Amniotic epithelial cell (primary cell): Measurements from ENCODE around the gene PTTG1IP.

Experiments
- DNase-seq: peaks from one replicate; pipeline ENCODE4 v3.0.0-alpha.2; 2010; ENCODE audit warnings: low read depth

Gene PTTG1IP

GRCh38 chr21:44896561-44897286, 23.2 kb upstream of the PTTG1IP start:
- DNase-seq, result no peak

- no peak for DNase-seq
These were observed 22.4 kb upstream of the PTTG1IP start for GRCh38 chr21:44895859-44896258.

GRCh38 chr21:44894687-44895302, 21.3 kb upstream of the PTTG1IP start:
- no peak for DNase-seq

- no peak for DNase-seq
These were observed 20.6 kb upstream of the PTTG1IP start for GRCh38 chr21:44893948-44894656.

GRCh38 chr21:44893278-44893556, 19.7 kb upstream of the PTTG1IP start:
- DNase-seq, result no peak

GRCh38 chr21:44892536-44893277, 19.2 kb upstream of the PTTG1IP start:
- peak; percentile 35 for DNase-seq

- DNase-seq, result peak; percentile 35
These were observed 18.6 kb upstream of the PTTG1IP start for GRCh38 chr21:44892095-44892494.

GRCh38 chr21:44891631-44892031, 18.1 kb upstream of the PTTG1IP start:
- no peak for DNase-seq

- DNase-seq, result no peak
These were observed 17.6 kb upstream of the PTTG1IP start for GRCh38 chr21:44890961-44891541.

- DNase-seq, result no peak
These were observed 16.9 kb upstream of the PTTG1IP start for GRCh38 chr21:44890338-44890931.

GRCh38 chr21:44889625-44890337, 16.3 kb upstream of the PTTG1IP start:
- DNase-seq, result no peak

GRCh38 chr21:44888581-44889550, 15.4 kb upstream of the PTTG1IP start:
- DNase-seq, result no peak

- DNase-seq, result no peak
These were observed 14.5 kb upstream of the PTTG1IP start for GRCh38 chr21:44887807-44888580.

- DNase-seq, result no peak
These were observed 13.8 kb upstream of the PTTG1IP start for GRCh38 chr21:44887126-44887806.

- no peak for DNase-seq
These were observed 12.9 kb upstream of the PTTG1IP start for GRCh38 chr21:44886113-44887075.

- no peak for DNase-seq
These were observed 12.1 kb upstream of the PTTG1IP start for GRCh38 chr21:44885615-44886014.

GRCh38 chr21:44884097-44884496, 10.6 kb upstream of the PTTG1IP start:
- DNase-seq, result no peak
